Sigmoid colon (tissue), 3 donors: ENCODE data around the gene GPR34.

Experiments
- POLR2A ChIP-seq, 2 donors: fragments of 450-650 bp; IDR thresholded peaks; one replicate each; pipeline ENCODE4 v1.6.1; 2016; ENCODE audit warnings: antibody characterized with exemption in 2 of 2, mild to moderate bottlenecking in 2 of 2, moderate library complexity in 2 of 2
- TF ChIP-seq, protein P1 (sequence below), 4 experiments: fragments of 450-650 bp in 3 of 4; fragments of 200-600 bp in 1 of 4; IDR thresholded peaks; one replicate each; pipeline ENCODE4 v1.5.1; 2016 to 2019; ENCODE audit warnings: antibody characterized with exemption in 4 of 4, mild to moderate bottlenecking in 3 of 4, moderate library complexity in 2 of 4

- TF ChIP-seq, protein P1, sequence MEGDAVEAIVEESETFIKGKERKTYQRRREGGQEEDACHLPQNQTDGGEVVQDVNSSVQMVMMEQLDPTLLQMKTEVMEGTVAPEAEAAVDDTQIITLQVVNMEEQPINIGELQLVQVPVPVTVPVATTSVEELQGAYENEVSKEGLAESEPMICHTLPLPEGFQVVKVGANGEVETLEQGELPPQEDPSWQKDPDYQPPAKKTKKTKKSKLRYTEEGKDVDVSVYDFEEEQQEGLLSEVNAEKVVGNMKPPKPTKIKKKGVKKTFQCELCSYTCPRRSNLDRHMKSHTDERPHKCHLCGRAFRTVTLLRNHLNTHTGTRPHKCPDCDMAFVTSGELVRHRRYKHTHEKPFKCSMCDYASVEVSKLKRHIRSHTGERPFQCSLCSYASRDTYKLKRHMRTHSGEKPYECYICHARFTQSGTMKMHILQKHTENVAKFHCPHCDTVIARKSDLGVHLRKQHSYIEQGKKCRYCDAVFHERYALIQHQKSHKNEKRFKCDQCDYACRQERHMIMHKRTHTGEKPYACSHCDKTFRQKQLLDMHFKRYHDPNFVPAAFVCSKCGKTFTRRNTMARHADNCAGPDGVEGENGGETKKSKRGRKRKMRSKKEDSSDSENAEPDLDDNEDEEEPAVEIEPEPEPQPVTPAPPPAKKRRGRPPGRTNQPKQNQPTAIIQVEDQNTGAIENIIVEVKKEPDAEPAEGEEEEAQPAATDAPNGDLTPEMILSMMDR (IDR thresholded peaks at IDR 0.05) = no peak
- TF ChIP-seq POLR2A (IDR thresholded peaks at IDR 0.05) = no peak
Measured at GRCh38 chrX:41653125-41653524, 35.6 kb upstream of the GPR34 start.
